ENCODE data around the gene CAPN5. TPM values are rescaled to one million over a fixed set of nuclear protein-coding genes. Genes with fewer than 3 reads are reported as not detected.

CAPN5 gene
- total RNA-seq, 1 donor from 2014 or later, result 7.4 TPM

DNA sequence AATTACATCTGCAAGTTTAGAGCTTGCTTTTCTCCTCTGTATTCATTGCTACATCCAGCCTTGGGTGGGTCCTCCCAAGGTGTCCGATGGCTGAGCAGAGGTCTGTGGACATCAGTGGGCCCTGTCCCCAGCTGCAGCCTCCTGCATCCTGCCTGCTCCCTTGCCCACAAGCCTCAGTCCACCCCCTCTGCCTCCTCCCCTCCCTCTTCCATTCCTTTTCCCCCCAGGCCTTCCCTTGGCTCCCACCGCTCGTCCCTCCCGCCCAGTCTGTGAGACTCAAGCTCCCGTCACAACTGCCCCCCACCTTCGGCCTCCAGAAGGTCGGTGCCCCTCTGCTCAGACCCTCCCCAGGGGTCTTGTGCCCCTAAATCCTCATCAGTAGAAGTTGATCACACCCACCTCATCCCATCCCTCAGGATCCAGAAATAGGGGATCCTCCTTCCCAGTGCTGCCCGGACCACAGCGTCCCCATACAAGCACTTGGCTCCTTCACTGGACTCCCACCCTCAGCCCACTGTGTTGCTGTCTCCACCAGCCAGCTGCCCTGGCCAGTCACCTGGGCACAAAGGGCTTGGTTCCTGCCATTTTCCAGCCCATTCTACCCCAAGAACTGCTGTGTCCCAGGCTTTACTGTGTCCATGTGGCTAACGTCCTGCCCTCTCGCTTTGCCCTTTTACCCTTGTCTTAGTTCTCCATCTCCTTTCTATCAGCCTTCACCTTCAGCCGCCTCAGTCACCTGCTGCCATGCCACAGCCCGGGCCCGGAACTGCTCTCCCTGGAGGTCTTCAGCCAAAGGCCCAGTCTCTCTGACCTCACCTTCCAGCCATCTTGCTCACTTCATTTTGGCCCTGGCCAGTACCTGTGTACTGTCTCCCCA is 33.6 kb downstream of the CAPN5 start:
- no peaks in the 10 kb centered on the region for H3K9me3 ChIP-seq (ENCODE audit: low read depth)
- DNase-seq (ENCODE audit: low spot score), result no peak
- Mint-ChIP-seq H3K4me1 (peaks cover 12% of the 10 kb centered on the region), H3K27me3 (ENCODE audit: insufficient read depth, low read depth) (peaks cover 9% of the 10 kb centered on the region), H3K27ac (no peak overlapping the region), H3K36me3 (peaks cover 2% of the 10 kb centered on the region), H3K4me3 (no peak overlapping the region), H3K9me3 (peaks cover 8% of the 10 kb centered on the region)
- H3K9ac ChIP-seq, result no peak overlapping the region
- no peak overlapping the region for H2AFZ ChIP-seq (replicated peaks)
- H3K27ac ChIP-seq, result no peak overlapping the region
- no peaks in the 10 kb centered on the region for H4K20me1 ChIP-seq (ENCODE audit: low read depth)
- no peaks in the 10 kb centered on the region for H3K27me3 ChIP-seq
- H3K36me3 ChIP-seq, result no peaks in the 10 kb centered on the region
- H3K4me3 ChIP-seq, result no peak overlapping the region
- TF ChIP-seq, protein P1, sequence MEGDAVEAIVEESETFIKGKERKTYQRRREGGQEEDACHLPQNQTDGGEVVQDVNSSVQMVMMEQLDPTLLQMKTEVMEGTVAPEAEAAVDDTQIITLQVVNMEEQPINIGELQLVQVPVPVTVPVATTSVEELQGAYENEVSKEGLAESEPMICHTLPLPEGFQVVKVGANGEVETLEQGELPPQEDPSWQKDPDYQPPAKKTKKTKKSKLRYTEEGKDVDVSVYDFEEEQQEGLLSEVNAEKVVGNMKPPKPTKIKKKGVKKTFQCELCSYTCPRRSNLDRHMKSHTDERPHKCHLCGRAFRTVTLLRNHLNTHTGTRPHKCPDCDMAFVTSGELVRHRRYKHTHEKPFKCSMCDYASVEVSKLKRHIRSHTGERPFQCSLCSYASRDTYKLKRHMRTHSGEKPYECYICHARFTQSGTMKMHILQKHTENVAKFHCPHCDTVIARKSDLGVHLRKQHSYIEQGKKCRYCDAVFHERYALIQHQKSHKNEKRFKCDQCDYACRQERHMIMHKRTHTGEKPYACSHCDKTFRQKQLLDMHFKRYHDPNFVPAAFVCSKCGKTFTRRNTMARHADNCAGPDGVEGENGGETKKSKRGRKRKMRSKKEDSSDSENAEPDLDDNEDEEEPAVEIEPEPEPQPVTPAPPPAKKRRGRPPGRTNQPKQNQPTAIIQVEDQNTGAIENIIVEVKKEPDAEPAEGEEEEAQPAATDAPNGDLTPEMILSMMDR (IDR thresholded peaks at IDR 0.05), result no peak
- TF ChIP-seq EZH2 (IDR thresholded peaks at IDR 0.05) (no peak), EZH2phosphoT487 (IDR thresholded peaks at IDR 0.05) (no peak)
- H3F3A ChIP-seq (ENCODE audit: low read depth), result no peaks in the 10 kb centered on the region
- H3K4me1 ChIP-seq, result peaks cover 11% of the 10 kb centered on the region
- H3K4me2 ChIP-seq, result no peak overlapping the region
- no peaks in the 10 kb centered on the region for H3K79me2 ChIP-seq (ENCODE audit: low read depth)

DNA sequence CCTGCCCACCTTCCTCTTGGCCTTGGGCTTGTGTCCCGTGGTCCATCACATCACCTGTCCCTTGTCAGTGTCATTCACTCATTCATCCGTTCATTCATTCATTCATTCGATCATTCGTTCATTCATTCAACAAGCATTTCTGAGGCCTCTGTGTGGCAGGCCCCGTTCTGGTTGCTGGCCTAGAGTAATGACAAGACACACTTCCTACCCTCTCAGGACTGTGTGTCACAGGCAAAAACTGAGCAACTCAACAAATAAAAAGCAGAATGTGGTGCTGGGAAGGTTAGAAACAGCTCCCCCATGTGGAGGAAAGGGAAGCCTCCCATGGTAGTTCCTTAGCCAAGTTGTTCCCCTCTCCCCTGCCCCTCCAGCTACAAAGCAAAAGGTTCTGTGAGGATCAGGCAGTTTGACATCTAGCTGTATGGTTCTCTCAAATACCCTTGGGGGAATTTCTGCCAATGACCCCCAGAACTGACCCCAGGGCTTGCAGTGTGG is 34.3 kb downstream of the CAPN5 start:
- no peaks in the 10 kb centered on the region for H3K36me3 ChIP-seq
- Mint-ChIP-seq H3K36me3 (peaks cover 2% of the 10 kb centered on the region), H3K27me3 (ENCODE audit: insufficient read depth, low read depth) (peaks cover 9% of the 10 kb centered on the region), H3K9me3 (peaks cover 8% of the 10 kb centered on the region), H3K4me1 (peaks cover 10% of the 10 kb centered on the region), H3K4me3 (no peak overlapping the region), H3K27ac (no peak overlapping the region)
- no peaks in the 10 kb centered on the region for H4K20me1 ChIP-seq (ENCODE audit: low read depth)
- H3F3A ChIP-seq (ENCODE audit: low read depth), result no peaks in the 10 kb centered on the region
- TF ChIP-seq EZH2 (IDR thresholded peaks at IDR 0.05), result no peak
- TF ChIP-seq, protein P1 (IDR thresholded peaks at IDR 0.05), result peak; percentile 62
- DNase-seq (ENCODE audit: low spot score), result peak; percentile 40
- no peaks in the 10 kb centered on the region for H3K9me3 ChIP-seq (ENCODE audit: low read depth)
- no peak overlapping the region for H3K27ac ChIP-seq
- H2AFZ ChIP-seq (replicated peaks), result no peak overlapping the region
- no peaks in the 10 kb centered on the region for H3K79me2 ChIP-seq (ENCODE audit: low read depth)
- H3K4me2 ChIP-seq, result no peak overlapping the region
- no peaks in the 10 kb centered on the region for H3K27me3 ChIP-seq
- peaks cover 5% of the 10 kb centered on the region for H3K4me1 ChIP-seq
- H3K9ac ChIP-seq, result no peak overlapping the region
- no peak overlapping the region for H3K4me3 ChIP-seq

- Histone ChIP-seq H3K27ac (no peak within 1 kb of the TSS), H3F3A (ENCODE audit: low read depth) (no peaks in the 10 kb centered on the region), H3K4me1 (no peaks in the 10 kb centered on the region), H2AFZ (replicated peaks) (no peak within 1 kb of the TSS), H3K36me3 (no peaks in the 10 kb centered on the region), H3K9ac (no peak within 1 kb of the TSS), H3K27me3 (no peaks in the 10 kb centered on the region), H4K20me1 (ENCODE audit: low read depth) (no peaks in the 10 kb centered on the region), H3K4me2 (no peak within 1 kb of the TSS), H3K4me3 (no peak within 1 kb of the TSS), H3K9me3 (ENCODE audit: low read depth) (no peaks in the 10 kb centered on the region), H3K79me2 (ENCODE audit: low read depth) (no peaks in the 10 kb centered on the region)
- no peak for DNase-seq (ENCODE audit: low spot score)
- H3K27ac Mint-ChIP-seq, result no peak within 1 kb of the TSS
- TF ChIP-seq EZH2 (IDR thresholded peaks at IDR 0.05) (no peak), EZH2phosphoT487 (IDR thresholded peaks at IDR 0.05) (no peak)
- TF ChIP-seq, protein P1 (IDR thresholded peaks at IDR 0.05), result no peak
- H3K27me3 Mint-ChIP-seq (ENCODE audit: insufficient read depth, low read depth), result peaks cover 7% of the 10 kb centered on the region
- peaks cover 2% of the 10 kb centered on the region for H3K36me3 Mint-ChIP-seq
- H3K4me3 Mint-ChIP-seq, result no peak within 1 kb of the TSS
- peaks cover 5% of the 10 kb centered on the region for H3K4me1 Mint-ChIP-seq
- H3K9me3 Mint-ChIP-seq, result peaks cover 8% of the 10 kb centered on the region
Observed at GRCh38 chr11:77102246-77103210, 35.8 kb downstream of the CAPN5 start, which contains the start of gene OMP. Gene OMP, plus strand, starts transcription at chr11:77102840. Its CDS starts 0 bp downstream, at chr11:77102840.

Data from neural progenitor cell (in vitro differentiated cells).